Measurements from ENCODE around the gene SCAP. TPM values are rescaled to one million over a fixed set of nuclear protein-coding genes. Genes with fewer than 3 reads are reported as not detected.

The SCAP gene
- total RNA-seq, 1 experiment from 2014 or later: 67.6 TPM

GRCh38 chr3:47420511-47421484 lies 54.9 kb downstream of the SCAP start:
- intact Hi-C loops (cut with micrococcal nuclease): loop anchor here (1.0 to 5.0 kb wide), 4 partner anchors 56 to 730 kb away; partner anchors contain the start of gene ELP6
- TF ChIP-seq ZBTB33 (IDR thresholded peaks at IDR 0.05; ENCODE audit: extremely low read depth, insufficient replicate concordance, low read length) (no peak), ZFX (IDR thresholded peaks at IDR 0.05) (no peak), RAD21 (IDR thresholded peaks at IDR 0.05; ENCODE audit: low read depth) (peak; percentile 86), EZH2 (IDR thresholded peaks at IDR 0.05) (no peak), YY1 (IDR thresholded peaks at IDR 0.05; ENCODE audit: extremely low read depth, insufficient replicate concordance, low read depth, low read length) (no peak), EZH2phosphoT487 (IDR thresholded peaks at IDR 0.05; ENCODE audit: borderline replicate concordance) (no peak), POLR2AphosphoS5 (IDR thresholded peaks at IDR 0.05; ENCODE audit: low read depth, low read length) (no peak), MAX (IDR thresholded peaks at IDR 0.05) (no peak), CTCF (IDR thresholded peaks at IDR 0.05 in 2 of 3, conservative IDR thresholded peaks at IDR 0.05 in 1 of 3; ENCODE audit: borderline replicate concordance in 1 of 3, insufficient read depth in 1 of 3, low read depth in 2 of 3, low read length in 2 of 3) (peak; percentile 85 to 97 (median 95)), SIN3A (IDR thresholded peaks at IDR 0.05; ENCODE audit: low read depth) (no peak), POLR2A (IDR thresholded peaks at IDR 0.05; ENCODE audit: borderline replicate concordance, extremely low read depth, insufficient read depth, insufficient read length) (no peak), EGR1 (IDR thresholded peaks at IDR 0.05; ENCODE audit: low read depth) (no peak)
- ATAC-seq (peak; percentile 84), DNase-seq (ENCODE audit: low read depth, low spot score) (peak; percentile 70)
- peak overlapping the region; percentile 33 for H3K4me2 ChIP-seq (ENCODE audit: low read length)
- H3K4me1 ChIP-seq (ENCODE audit: control insufficient read depth in 1 of 2, insufficient read depth in 2 of 2, low read length in 2 of 2): peaks cover 5 to 17% of the 10 kb centered on the region in 2 experiments; a peak in 2 of 4 replicates
- BruUV-seq (replicated peaks): no TSS peak
- H3K4me3 ChIP-seq (replicated peaks in 1 of 2; ENCODE audit: low read depth in 1 of 2, low read length in 2 of 2): no peak overlapping the region
- peak overlapping the region; percentile 37 for H3K9ac ChIP-seq (ENCODE audit: low read length)
- H3K79me2 ChIP-seq (ENCODE audit: insufficient read depth, low read length): no peaks in the 10 kb centered on the region; the same call in 1 of the 2 replicates
- no peaks in the 10 kb centered on the region for H3K9me2 ChIP-seq (ENCODE audit: insufficient read depth)
- H3K9me3 ChIP-seq (ENCODE audit: control insufficient read depth in 1 of 2, insufficient read depth in 1 of 2, low read depth in 1 of 2, low read length in 2 of 2): no peaks in the 10 kb centered on the region
- no peaks in the 10 kb centered on the region for H3K27me3 ChIP-seq (ENCODE audit: insufficient read depth, low read length)
- CTCF ChIA-PET: interaction anchor here (0.6 to 2.3 kb wide), 15 partner anchors 8 to 731 kb away, joined by 3 to 15 read pairs (median 4); partner anchors contain the start of genes PTPN23 and SCAP
- RAD21 ChIA-PET (ENCODE audit: low non-redundant PET in 1 of 2, low total read pairs in 2 of 2, uncharacterized antibody in 2 of 2, unreplicated experiment in 2 of 2): interaction anchor here (0.8 to 1.9 kb wide), 4 partner anchors 55 to 369 kb away, joined by 3 to 6 read pairs (median 4); partner anchors contain the start of gene SCAP (in 1 of the 2)
- POLR2A ChIA-PET: no interaction called here
- H2AFZ ChIP-seq (ENCODE audit: low read depth, low read length, poor library complexity, severe bottlenecking): no peak overlapping the region
- peaks cover 5 to 12% of the 10 kb centered on the region in 2 experiments; a peak in 3 of 4 replicates for H3K36me3 ChIP-seq (ENCODE audit: control insufficient read depth in 1 of 2, insufficient read depth in 2 of 2, low read length in 2 of 2)
- no peaks in the 10 kb centered on the region for H4K20me1 ChIP-seq (ENCODE audit: insufficient read depth)
- peak overlapping the region; percentile 51 for H3K27ac ChIP-seq (ENCODE audit: low read depth, low read length)

All from HCT116 (cell line).